ENCODE measurements around the gene MRPL33.

DNA sequence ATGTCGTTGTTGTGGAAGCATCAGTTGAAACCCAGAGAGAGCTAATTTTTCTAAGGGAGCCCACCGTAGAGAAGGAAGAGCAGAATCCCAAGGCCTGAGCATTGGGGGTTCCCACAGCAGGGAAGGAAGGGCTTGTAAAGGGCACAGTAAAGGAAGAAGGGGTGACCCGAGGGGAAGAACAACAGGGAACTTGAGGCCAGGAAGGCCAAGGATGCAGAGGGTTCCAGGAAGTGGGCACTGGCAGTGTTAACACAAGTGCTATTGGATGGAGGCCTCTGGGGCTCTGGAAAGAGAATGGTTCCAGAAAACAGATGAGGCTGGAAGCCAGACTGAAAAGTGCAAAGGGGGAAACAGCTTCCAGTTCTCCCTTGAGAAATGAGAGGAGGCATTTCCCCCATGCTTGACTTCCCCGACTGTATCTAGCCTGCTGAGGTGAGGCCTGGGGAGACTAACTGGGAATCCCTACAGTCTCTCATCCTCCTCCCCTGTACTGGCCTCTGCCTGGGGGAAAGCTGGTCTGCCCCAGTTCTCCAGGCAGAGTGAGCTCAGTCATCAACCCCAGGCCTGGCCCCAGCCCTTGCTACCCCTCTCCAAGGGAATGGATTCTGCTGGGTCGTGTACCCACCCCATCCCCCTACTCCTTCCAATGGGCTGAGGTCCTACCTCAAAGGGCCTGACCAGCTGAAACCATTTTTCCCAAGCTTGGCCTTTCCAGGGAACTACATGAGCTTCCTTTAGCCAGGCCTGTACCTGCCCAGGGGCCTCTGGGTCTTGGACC is 43.2 kb upstream of the MRPL33 start:
- TF ChIP-seq EZH2 (IDR thresholded peaks at IDR 0.05) (no peak), POLR2AphosphoS5 (IDR thresholded peaks at IDR 0.05; ENCODE audit: borderline replicate concordance, low read depth, low read length) (no peak), FOXP2 (optimal IDR thresholded peaks at IDR 0.05; ENCODE audit: control extremely low read depth, extremely low read length, insufficient read depth) (no peak)
